SK-N-SH (cell line): Measurements from ENCODE around the gene UNC13B. TPM values are rescaled to one million over a fixed set of nuclear protein-coding genes. Genes with fewer than 3 reads are reported as not detected.

ENCODE experiments used
- CTCF ChIA-PET: fragments of 300-600, 350-600 bp; formaldehyde crosslinking; extraction: SDS; loops from one replicate; lab custom pipeline; 2021; lab: Yijun Ruan, JAX
- POLR2A ChIA-PET: fragments of 350-600 bp; sonication (Branson Sonifier 250); formaldehyde crosslinking; extraction: SDS; loops from one replicate; lab custom pipeline; 2020; ENCODE audit warnings: antibody characterized with exemption, inconsistent platforms; lab: Yijun Ruan, JAX
- DNase-seq: peaks from one replicate; pipeline ENCODE4 v3.0.0; 2012
- H2AFZ ChIP-seq: fragments of 200-600 bp; sonication (generic); 2 replicates; pipeline ENCODE4 v1.8.1; 2016; ENCODE audit warnings: antibody characterized with exemption, mild to moderate bottlenecking, low read depth
- H3F3A ChIP-seq: fragments of 200-600 bp; sonication (generic); replicated peaks from 2 replicates; pipeline ENCODE3; 2016; ENCODE audit warnings: antibody characterized with exemption, mild to moderate bottlenecking; ENCODE audit not compliant: insufficient read depth
- H3K27ac ChIP-seq, 2 experiments: fragments of 200-500 bp in 1 of 2; fragments of 200-600 bp in 1 of 2; sonication (Bioruptor generic) in 1 of 2; sonication (generic), shearing (Covaris generic) in 1 of 2; 2 replicates each; pipeline versions ENCODE4 v1.5.1 to v1.6.1; 2014 to 2016; ENCODE audit warnings: low read depth in 2 of 2, inconsistent platforms in 1 of 2, low read length in 1 of 2, mild to moderate bottlenecking in 1 of 2, mixed read lengths in 1 of 2
- H3K27me3 ChIP-seq: fragments of 200-600 bp; sonication (generic), shearing (Covaris generic); 2 replicates; pipeline ENCODE4 v1.6.1; 2016; ENCODE audit warnings: mixed run types; ENCODE audit not compliant: insufficient read depth
- H3K36me3 ChIP-seq, 2 experiments: fragments of 200-500 bp in 1 of 2; fragments of 200-600 bp in 1 of 2; sonication (Bioruptor generic) in 1 of 2; sonication (generic) in 1 of 2; replicated peaks in 1 of 2; 2 replicates each; pipeline versions ENCODE3 to v1.5.1; 2014 to 2016; ENCODE audit warnings: low read length in 1 of 2, mild to moderate bottlenecking in 1 of 2; ENCODE audit not compliant: insufficient read depth in 2 of 2, control insufficient read depth in 1 of 2
- H3K4me1 ChIP-seq, 2 experiments: fragments of 200-500 bp in 1 of 2; fragments of 200-600 bp in 1 of 2; sonication (Bioruptor generic) in 1 of 2; sonication (generic), shearing (Covaris generic) in 1 of 2; 2 replicates each; pipeline versions ENCODE4 v1.5.1 to v1.6.1; 2014 to 2016; ENCODE audit warnings: low read depth in 1 of 2, low read length in 1 of 2, mixed run types in 1 of 2; ENCODE audit not compliant: insufficient read depth in 2 of 2, control insufficient read depth in 1 of 2
- H3K4me2 ChIP-seq: fragments of 200-600 bp; sonication (generic), shearing (Covaris generic); 2 replicates; pipeline ENCODE4 v1.6.1; 2017; ENCODE audit warnings: mixed run types
- H3K4me3 ChIP-seq, 2 experiments: fragments of 200-500 bp in 1 of 2; fragments of 200-600 bp in 1 of 2; sonication (Bioruptor generic) in 1 of 2; sonication (generic), shearing (Covaris generic) in 1 of 2; 2 replicates each; pipeline versions ENCODE4 v1.5.1 to v1.8.1; 2014 to 2016; ENCODE audit warnings: low read depth in 2 of 2, inconsistent platforms in 1 of 2, low read length in 1 of 2, mild to moderate bottlenecking in 1 of 2, mixed read lengths in 1 of 2, moderate library complexity in 1 of 2
- H3K79me2 ChIP-seq: fragments of 200-600 bp; sonication (generic); 2 replicates; pipeline ENCODE4 v1.8.1; 2017; ENCODE audit warnings: mild to moderate bottlenecking; ENCODE audit not compliant: insufficient read depth
- H3K9ac ChIP-seq: fragments of 200-600 bp; sonication (generic); 2 replicates; pipeline ENCODE4 v1.6.1; 2017; ENCODE audit warnings: mixed run types
- H3K9me2 ChIP-seq: fragments of 200-600 bp; sonication (generic); 2 replicates; pipeline ENCODE4 v1.6.1; 2017; ENCODE audit warnings: mixed run types
- H3K9me3 ChIP-seq: fragments of 200-600 bp; sonication (generic); 2 replicates; pipeline ENCODE4 v1.6.1; 2017; ENCODE audit warnings: mixed run types, mild to moderate bottlenecking, moderate library complexity
- H4K20me1 ChIP-seq: fragments of 200-600 bp; sonication (generic); 2 replicates; pipeline ENCODE4 v1.6.1; 2017; ENCODE audit warnings: mild to moderate bottlenecking, mixed run types; ENCODE audit not compliant: insufficient read depth
- EP300 ChIP-seq, 2 experiments: IDR thresholded peaks; 2 replicates each; pipeline versions ENCODE4 v1.4.0 to v1.6.1; 2012; ENCODE audit warnings: borderline replicate concordance in 1 of 2, low read depth in 1 of 2, low read length in 1 of 2
- FOSL2 ChIP-seq: IDR thresholded peaks from 2 replicates; pipeline ENCODE4 v1.4.0; 2012; ENCODE audit warnings: low read depth, mild to moderate bottlenecking, moderate library complexity, borderline replicate concordance
- FOXJ3 ChIP-seq: sonication (generic); formaldehyde crosslinking; IDR thresholded peaks from 2 replicates; pipeline ENCODE4 v1.5.1; 2020; ENCODE audit warnings: mild to moderate bottlenecking, missing genetic modification reagents
- GATA2 ChIP-seq: sonication (generic); formaldehyde crosslinking; IDR thresholded peaks from 2 replicates; pipeline ENCODE4 v1.5.0; 2020; ENCODE audit warnings: mild to moderate bottlenecking, missing genetic modification reagents
- JUND ChIP-seq: IDR thresholded peaks from 2 replicates; pipeline ENCODE4 v1.4.0; 2012
- MEF2A ChIP-seq: IDR thresholded peaks from 2 replicates; pipeline ENCODE4 v1.4.0; 2012; ENCODE audit warnings: low read depth, borderline replicate concordance
- SIN3A ChIP-seq: IDR thresholded peaks from 2 replicates; pipeline ENCODE4 v1.6.1; 2012; ENCODE audit warnings: low read depth, mild to moderate bottlenecking, low read length, moderate library complexity, borderline replicate concordance
- TAF1 ChIP-seq: IDR thresholded peaks from 2 replicates; pipeline ENCODE4 v1.6.1; 2012; ENCODE audit warnings: low read depth, mild to moderate bottlenecking, low read length, moderate library complexity, borderline replicate concordance
- TCF12 ChIP-seq: IDR thresholded peaks from 2 replicates; pipeline ENCODE4 v1.4.0; 2012
- WGBS: methylation state at CpG from one replicate; pipeline ENCODE4 v1.1.6; 2017; ENCODE audit warnings: low lambda C conversion rate; 5-methylcytosine and 5-hydroxymethylcytosine counted together
- polyA plus RNA-seq, 3 experiments: library from polyadenylated mRNA; depleted of rRNA; stranded (reverse); fragments of >200 nt; gene quantifications; 2 replicates each; pipeline ENCODE4 v1.2.3, GENCODE V29; 2012
- TF ChIP-seq, protein P1 (sequence below): fragments of 150-350 bp; IDR thresholded peaks from 2 replicates; pipeline ENCODE4 v1.6.1; 2016; ENCODE audit warnings: mild to moderate bottlenecking, low read depth, low read length
- TF ChIP-seq, protein P2 (sequence below): IDR thresholded peaks from 2 replicates; pipeline ENCODE4 v1.4.0; 2012; ENCODE audit warnings: low read depth, borderline replicate concordance

UNC13B gene
- polyA plus RNA-seq, 1 of the 3 experiments (the other 2 are of a cell fraction) = 8.1 TPM

DNA sequence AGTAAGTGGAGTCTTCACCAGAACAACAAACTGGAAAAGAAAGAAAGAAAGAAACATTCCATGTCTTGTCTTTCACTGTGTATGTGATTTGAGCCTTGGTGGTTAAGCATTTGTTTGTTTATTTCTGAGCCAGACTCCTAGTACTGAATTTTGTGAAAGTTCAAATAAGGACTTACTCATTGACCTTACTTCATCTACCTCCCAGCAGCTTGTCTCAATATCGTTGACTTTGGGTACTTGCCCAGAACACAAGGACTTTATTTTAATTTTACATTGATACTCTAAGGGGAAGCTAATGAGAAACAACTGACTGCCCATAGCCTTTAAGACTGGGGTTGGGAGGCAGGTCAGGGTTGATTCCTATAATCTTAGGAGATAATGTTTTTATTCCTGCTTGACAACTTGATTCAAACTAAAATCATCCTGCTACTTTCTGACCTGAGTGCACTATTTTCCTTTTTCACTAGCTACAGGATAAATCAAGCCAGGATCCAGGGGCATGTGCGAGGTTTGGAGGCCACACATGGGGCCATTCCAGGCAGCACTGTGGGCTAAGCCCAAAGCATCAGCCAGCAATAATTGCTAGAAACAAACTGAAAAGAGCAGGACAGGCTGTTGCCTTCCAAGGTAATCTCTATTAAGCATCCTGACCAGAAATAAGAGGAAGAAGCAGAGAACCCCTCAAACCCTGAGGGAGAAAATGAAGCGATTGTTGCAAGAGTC lies 189.2 kb downstream of the UNC13B start:
- DNase-seq = no peak
- Histone ChIP-seq H3F3A (peaks cover 10% of the 10 kb centered on the region), H3K4me2 (peak overlapping the region; percentile 48), H3K27ac (peak overlapping the region in 1 of 2 experiments; percentile 68; a peak in 2 of 4 replicates), H3K4me1 (peaks cover 0 to 16% of the 10 kb centered on the region in 2 experiments; a peak in 1 of 4 replicates), H3K36me3 (no peaks in the 10 kb centered on the region), H3K27me3 (no peaks in the 10 kb centered on the region), H2AFZ (no peak overlapping the region; the same call in 1 of the 2 replicates), H3K79me2 (no peaks in the 10 kb centered on the region), H3K4me3 (no peak overlapping the region), H3K9me3 (no peaks in the 10 kb centered on the region), H4K20me1 (no peaks in the 10 kb centered on the region), H3K9me2 (no peaks in the 10 kb centered on the region), H3K9ac (no peak overlapping the region)
- TF ChIP-seq, protein P1, sequence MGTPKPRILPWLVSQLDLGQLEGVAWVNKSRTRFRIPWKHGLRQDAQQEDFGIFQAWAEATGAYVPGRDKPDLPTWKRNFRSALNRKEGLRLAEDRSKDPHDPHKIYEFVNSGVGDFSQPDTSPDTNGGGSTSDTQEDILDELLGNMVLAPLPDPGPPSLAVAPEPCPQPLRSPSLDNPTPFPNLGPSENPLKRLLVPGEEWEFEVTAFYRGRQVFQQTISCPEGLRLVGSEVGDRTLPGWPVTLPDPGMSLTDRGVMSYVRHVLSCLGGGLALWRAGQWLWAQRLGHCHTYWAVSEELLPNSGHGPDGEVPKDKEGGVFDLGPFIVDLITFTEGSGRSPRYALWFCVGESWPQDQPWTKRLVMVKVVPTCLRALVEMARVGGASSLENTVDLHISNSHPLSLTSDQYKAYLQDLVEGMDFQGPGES = no peak
- TF ChIP-seq TCF12 = 0 out of 2 replicates have a peak, but pooled peaks have one; percentile 29
- 66% methylated on average over 3 of the region's 3 CpGs for WGBS
- POLR2A ChIA-PET = no interaction called here
- CTCF ChIA-PET = no interaction called here

DNA sequence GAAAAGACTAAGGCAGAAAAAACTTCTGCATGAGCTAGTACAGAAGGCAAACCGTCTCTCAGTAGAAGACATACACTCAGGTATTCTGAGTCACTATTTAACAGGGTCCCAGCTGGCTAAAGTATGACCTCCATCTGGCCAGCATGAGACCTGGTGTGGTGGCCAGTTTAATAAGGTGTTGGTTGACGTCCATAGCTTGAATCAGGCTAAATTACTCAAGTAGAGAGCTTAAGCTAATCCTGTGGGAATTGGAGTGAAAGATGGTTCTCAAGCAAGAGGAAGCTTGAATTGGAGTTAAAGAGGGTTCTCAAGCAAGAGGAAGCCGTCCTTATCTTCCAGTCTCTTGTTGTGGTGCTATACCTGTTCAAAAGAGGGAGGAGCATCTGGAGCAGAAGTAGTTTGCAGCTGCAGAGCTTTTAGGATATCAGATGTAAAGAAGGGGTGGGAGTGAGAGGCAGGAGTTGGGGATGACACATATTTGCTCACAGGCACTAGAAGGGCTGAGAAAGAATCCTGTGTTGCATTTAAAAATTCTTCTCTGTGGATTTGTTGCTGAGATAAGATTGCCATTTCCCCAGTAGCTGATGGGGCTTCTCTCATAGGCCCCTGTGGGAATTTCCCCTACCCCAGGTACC lies 192.0 kb downstream of the UNC13B start:
- no peak for DNase-seq
- H3K27ac ChIP-seq = no peak overlapping the region
- no peak overlapping the region for H3K4me3 ChIP-seq
- H3K36me3 ChIP-seq = no peaks in the 10 kb centered on the region
- H3K4me2 ChIP-seq = no peak overlapping the region
- H3K9me2 ChIP-seq = no peaks in the 10 kb centered on the region
- TF ChIP-seq TCF12 = no peak
- no peak for TF ChIP-seq JUND
- no peak for TF ChIP-seq SIN3A
- TF ChIP-seq MEF2A = no peak
- TF ChIP-seq EP300 (IDR thresholded peaks at IDR 0.05; ENCODE audit: borderline replicate concordance in 1 of 2, low read depth in 1 of 2, low read length in 1 of 2) = no peak
- TF ChIP-seq GATA2 (CRISPR knock-in tag) = no peak
- TF ChIP-seq FOXJ3 (CRISPR knock-in tag) = no peak
- no peak for TF ChIP-seq FOSL2
- TF ChIP-seq, protein P2, sequence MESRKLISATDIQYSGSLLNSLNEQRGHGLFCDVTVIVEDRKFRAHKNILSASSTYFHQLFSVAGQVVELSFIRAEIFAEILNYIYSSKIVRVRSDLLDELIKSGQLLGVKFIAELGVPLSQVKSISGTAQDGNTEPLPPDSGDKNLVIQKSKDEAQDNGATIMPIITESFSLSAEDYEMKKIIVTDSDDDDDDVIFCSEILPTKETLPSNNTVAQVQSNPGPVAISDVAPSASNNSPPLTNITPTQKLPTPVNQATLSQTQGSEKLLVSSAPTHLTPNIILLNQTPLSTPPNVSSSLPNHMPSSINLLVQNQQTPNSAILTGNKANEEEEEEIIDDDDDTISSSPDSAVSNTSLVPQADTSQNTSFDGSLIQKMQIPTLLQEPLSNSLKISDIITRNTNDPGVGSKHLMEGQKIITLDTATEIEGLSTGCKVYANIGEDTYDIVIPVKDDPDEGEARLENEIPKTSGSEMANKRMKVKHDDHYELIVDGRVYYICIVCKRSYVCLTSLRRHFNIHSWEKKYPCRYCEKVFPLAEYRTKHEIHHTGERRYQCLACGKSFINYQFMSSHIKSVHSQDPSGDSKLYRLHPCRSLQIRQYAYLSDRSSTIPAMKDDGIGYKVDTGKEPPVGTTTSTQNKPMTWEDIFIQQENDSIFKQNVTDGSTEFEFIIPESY = no peak
- no peak for TF ChIP-seq TAF1
- TF ChIP-seq, all 33 proteins: peak for 0
- Histone ChIP-seq H3K79me2 (no peaks in the 10 kb centered on the region), H3K9ac (no peak overlapping the region), H3F3A (peaks cover 15% of the 10 kb centered on the region), H3K27me3 (no peaks in the 10 kb centered on the region), H3K9me3 (no peaks in the 10 kb centered on the region), H2AFZ (no peak overlapping the region), H4K20me1 (no peaks in the 10 kb centered on the region), H3K4me1 (peaks cover 0 to 16% of the 10 kb centered on the region in 2 experiments; a peak in 1 of 4 replicates)
- 88% methylated on average over 3 of the region's 3 CpGs for WGBS
- CTCF ChIA-PET = interaction anchor here (2.3 kb wide), 1 partner anchor 9 kb away, joined by 6 read pairs; no protein-coding TSS in a partner anchor
- POLR2A ChIA-PET = interaction anchor here (1.0 kb wide), 1 partner anchor 192 kb away, joined by 3 read pairs; the partner anchor contains the start of gene UNC13B
